Panc1 (cell line): ENCODE results near the gene TMEM267.
A peak's percentile ranks its signal among the peaks of the same experiment; 100 is the strongest.

Experiments used
- POLR2AphosphoS5 ChIP-seq: IDR thresholded peaks from 2 replicates; pipeline ENCODE4 v1.6.1; 2012; ENCODE audit warnings: mild to moderate bottlenecking, low read depth, low read length, moderate library complexity
- TCF7L2 ChIP-seq: IDR thresholded peaks from 2 replicates; pipeline ENCODE4 v1.6.1; 2011; ENCODE audit warnings: mild to moderate bottlenecking, low read depth, low read length, inconsistent platforms
- TF ChIP-seq, protein P1 (sequence below): fragments of 450-650 bp; IDR thresholded peaks from 2 replicates; pipeline ENCODE4 v1.5.1; 2017; ENCODE audit warnings: mild to moderate bottlenecking

DNA sequence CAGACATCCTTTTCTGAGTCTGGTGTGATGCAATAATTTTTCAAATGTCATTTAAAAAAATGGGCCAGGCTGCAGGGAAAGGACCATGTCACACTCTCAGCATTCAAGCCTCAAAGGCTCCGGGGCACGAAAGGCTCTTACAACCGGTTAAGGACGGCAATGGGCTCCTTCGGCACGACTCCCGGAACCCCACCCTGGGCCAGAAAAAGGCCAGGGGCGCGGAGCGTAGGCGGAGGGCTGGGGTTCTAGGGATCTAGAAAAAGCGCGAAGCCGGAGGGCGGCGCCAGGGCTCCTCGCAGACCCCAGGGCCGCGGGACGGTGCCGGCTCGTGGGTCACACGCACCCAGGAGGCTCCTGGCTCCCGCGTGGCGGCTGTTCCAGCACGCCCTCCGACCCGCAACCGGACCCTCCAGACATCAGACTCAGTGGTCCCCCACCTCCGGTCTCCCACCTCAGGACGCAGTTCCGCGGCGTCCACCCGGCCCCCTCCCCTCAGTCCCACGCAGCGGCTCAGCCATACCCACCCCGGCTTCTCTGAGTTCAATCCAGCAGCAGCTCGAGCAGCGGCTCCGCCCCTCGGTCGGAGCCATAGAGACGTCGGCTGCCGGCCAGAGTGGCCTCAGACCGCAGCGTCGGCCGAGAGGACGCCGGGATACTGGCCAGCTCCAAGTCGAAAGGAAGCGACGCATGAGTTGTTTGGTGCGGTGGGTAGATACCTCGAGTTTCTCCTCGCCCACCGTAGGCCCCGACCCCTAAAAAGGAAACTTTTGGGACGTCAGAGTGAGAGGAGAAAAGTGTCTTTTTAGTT is at the start of gene TMEM267:
- TF ChIP-seq, protein P1, sequence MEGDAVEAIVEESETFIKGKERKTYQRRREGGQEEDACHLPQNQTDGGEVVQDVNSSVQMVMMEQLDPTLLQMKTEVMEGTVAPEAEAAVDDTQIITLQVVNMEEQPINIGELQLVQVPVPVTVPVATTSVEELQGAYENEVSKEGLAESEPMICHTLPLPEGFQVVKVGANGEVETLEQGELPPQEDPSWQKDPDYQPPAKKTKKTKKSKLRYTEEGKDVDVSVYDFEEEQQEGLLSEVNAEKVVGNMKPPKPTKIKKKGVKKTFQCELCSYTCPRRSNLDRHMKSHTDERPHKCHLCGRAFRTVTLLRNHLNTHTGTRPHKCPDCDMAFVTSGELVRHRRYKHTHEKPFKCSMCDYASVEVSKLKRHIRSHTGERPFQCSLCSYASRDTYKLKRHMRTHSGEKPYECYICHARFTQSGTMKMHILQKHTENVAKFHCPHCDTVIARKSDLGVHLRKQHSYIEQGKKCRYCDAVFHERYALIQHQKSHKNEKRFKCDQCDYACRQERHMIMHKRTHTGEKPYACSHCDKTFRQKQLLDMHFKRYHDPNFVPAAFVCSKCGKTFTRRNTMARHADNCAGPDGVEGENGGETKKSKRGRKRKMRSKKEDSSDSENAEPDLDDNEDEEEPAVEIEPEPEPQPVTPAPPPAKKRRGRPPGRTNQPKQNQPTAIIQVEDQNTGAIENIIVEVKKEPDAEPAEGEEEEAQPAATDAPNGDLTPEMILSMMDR: no peak
- TF ChIP-seq TCF7L2 (0 out of 2 replicates have a peak, but pooled peaks have one; percentile 30), POLR2AphosphoS5 (peak; percentile 93)
